HuH-7 (cell line): Measurements from ENCODE around the gene ZBTB7C.

Experiments used
- DNase-seq: peaks from one replicate; pipeline ENCODE4 v3.0.0; 2011; ENCODE audit warnings: low spot score

ZBTB7C gene

DNA sequence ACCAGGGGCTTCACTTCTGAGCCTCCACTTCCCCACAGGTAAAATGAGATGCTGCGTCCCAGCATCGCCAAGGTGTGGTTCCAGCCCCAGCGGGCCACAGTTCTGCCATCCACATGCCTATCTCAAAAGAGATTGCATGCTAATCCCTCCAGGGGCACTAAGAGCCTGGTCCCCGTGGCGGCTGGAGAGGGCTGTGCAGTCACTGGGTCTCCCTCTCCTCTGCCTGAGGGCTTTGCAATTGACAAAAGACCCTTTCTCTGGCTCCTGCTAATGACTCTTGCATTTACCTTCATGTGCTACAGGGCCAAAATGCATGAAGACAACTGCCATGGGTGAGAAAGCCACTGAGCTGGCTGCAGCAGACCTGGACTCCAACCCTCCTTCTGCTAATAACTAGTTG lies 18.5 kb downstream of the ZBTB7C start:
- no peak for DNase-seq

DNA sequence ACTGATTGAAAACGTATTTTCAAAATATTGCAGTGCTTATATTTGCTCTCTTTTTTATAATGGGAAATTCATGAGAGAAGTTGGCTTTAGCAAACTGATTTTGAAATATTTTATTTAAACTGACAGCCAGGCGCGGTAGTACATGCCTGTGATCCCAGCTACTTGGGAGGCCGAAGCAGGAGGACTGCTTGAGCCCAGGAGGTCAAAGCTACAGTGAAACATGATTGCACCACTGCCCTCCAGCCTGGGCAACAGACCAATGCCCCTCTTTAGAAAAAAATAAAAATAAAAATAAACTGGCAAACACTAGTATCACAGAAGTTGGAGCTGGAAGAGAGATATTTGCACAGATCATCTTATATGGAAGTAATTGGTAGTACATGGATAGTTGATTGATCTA lies 20.7 kb downstream of the ZBTB7C start:
- no peak for DNase-seq

DNA sequence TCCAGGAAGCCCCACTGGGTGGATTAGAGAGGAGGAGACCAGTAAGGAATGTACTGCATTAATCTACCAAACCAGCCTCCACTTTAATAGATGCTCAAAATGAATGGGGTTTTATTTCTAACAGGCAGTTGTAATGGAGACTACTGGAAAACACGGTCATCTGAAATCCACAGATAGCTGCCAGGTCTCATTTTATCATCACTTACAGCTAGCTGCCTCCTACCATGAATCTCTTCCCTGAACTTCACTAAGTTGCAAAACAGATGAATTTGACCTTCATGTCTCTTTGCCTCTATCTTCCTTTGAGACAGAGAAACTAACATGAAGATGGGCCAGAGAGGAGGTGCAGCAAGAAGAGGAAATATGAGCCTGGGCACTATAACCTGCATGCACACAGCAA lies 21.9 kb downstream of the ZBTB7C start:
- DNase-seq = no peak

DNA sequence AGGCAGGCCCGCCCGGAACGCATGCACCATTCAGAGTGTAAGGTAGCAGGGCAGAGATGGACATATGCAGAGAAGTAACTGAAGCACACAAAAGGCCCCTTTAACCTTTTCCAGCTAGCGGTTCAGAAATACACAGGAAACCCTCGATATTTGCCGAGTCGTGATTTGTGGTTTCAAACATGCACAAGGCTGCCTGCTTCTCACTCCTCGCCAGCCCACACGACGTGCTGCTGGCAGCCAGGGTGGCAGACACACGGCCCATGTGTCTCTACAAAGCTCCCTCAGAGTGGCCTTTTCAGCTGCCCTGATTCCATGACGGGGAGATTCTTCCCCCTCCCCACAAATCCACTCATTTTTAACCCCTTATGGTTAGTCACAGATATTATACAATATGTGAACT lies 23.6 kb downstream of the ZBTB7C start:
- no peak for DNase-seq

DNA sequence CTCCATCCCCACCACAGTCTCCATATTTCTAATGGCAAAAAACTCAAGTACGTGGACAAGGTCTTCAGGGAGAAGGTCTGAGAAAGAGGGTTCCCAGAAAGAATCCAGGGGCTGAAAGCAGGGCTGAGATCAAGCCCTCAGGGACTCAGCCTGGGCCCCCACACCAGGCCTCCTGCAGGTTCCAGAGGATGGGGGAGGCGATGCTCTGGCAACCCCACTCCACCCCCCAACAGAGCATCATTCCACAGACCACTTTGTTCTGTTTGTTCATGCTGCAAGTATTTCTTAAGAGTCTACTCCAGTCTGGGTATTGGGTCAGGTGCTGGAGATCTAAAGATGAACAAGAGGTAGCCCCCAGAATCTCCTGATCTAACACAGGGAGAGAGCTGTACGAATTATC lies 32.2 kb downstream of the ZBTB7C start:
- DNase-seq = no peak

DNA sequence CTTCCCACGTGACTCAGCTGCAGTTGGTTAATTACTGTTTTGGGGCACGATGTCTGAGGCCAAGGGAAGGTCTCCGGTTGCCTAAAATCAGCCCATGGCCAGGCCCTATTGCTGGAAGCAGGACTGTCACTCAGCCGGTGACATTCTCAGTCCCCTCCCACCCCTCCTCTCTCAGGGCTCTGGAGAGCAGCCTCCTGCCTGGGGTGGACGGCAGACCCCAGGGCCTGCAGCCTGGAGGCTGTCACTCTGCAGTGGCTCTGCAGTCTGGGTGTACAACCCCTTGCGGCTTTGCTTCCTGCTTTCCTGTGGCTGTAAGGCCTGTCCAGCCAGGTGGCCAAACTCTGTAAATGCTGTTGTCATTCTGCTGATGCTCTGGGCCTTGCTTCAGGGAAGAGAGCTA lies 32.8 kb downstream of the ZBTB7C start:
- no peak for DNase-seq

DNA sequence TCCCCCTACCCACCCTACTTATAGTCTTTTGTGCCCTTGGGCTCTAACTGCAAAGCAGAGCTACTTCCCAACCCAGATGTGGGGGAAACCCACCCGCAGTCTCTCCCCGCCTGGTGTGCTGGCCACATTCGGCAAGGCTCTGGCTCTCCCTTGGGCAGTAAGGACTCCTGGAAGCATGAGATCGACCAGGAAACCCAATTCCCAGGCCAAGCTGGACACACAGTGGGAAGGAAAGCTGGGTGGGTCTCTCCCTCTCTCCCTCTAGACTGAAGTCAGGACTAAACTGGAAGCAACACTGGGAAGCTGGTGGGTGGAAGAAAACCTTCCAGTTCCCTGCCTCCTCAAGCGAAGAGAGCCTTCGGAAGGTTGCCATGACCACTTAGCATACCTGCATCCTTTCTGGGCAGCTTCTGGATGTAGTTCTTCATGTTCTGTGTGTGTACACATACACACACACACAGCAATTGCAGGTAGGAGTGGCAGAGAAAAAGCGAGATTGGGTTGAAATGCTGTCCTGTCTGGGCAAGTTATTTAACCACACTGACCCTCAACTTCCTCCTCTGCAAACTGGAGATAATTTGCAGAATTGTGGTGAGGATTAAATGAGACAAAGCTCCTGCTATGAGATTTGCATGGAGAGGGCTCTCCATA lies 33.9 kb downstream of the ZBTB7C start:
- DNase-seq = no peak

DNA sequence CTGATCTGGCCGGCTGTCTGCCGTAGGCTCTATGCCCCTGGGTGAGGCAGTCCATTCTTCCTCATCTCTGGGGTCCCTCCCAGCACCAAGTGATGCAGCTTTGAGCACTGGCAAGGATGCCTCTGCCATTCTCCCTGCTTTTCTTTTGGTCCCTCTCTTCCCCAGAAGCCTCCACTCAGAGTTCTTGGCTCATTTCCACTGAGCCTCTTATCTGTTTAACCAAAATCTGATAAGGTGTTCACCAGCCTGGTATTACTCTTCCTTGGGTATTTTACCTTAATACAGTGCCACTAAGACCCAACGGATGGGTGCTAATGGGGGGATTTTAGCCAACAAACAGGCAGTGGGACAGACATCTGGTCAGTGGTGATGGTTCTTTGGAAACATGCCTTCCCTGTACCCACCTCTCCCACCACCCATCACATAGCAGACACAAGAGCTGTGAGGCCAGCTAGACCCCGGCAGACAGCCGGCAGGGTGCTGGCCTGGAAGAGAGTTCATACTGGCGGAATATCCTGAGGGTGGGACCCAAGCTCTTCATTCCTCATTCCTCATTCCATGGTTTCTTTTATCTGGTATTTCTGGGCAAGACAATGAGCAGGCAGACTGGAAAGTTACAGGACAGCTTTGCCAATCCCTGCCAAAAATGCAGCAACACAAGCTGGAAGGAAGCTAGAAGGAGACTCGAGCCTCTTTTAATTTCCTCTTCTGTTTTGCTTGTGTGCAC lies 34.6 kb downstream of the ZBTB7C start:
- no peak for DNase-seq

DNA sequence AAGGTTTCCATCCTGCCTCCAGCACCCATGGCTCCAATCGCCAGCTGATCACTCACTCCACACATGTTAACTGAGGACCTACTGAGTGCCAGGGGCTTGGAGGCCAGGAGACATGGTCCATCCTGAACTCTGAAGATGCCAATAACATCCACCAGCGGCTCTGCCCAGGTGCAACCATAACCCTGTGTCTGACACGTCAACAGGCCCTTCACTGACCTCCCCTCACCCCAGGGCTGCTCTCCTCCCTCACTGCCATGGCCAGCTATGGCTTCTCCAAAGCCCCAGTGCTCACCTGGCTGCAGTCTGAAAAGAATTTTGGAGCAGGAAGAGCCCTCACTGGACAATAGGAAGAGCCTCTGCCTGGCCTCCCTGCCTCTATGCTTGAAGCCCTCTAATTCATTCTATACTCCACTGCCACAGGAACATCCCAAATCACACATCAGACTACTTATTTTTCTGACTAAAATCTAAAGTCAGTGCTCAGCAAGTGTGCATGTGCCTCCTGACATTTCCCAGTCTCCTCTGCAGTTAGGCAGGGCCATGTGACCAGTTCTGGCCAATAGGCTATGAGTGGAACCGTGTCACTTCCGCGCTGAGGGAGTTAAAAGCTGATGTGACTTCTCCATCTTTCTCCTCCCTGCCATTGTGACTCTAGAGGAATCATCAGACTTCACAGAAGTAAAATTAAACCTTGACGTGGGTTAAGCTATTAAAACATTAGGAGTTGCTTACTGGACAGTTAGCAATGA lies 37.2 kb downstream of the ZBTB7C start:
- DNase-seq = no peak

DNA sequence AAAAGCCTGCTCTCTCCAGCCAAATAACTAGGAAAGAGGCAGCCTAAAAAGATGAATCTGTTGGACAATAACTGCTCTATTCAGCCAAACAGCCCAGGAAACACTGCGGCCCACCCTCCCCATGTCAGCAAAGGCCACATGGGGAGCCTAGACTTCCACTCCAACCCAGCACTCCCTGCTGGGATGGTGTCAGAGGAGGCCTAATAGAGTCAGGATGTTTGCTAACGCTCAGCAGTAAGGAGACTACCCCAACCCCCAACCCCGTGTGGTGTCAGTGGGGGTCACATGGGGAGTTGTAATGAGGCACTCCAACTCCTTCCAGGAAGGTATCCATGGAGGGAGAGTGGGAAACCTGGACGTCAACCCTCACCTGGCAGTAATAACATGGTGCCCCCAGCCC lies 41.6 kb downstream of the ZBTB7C start:
- no peak for DNase-seq

DNA sequence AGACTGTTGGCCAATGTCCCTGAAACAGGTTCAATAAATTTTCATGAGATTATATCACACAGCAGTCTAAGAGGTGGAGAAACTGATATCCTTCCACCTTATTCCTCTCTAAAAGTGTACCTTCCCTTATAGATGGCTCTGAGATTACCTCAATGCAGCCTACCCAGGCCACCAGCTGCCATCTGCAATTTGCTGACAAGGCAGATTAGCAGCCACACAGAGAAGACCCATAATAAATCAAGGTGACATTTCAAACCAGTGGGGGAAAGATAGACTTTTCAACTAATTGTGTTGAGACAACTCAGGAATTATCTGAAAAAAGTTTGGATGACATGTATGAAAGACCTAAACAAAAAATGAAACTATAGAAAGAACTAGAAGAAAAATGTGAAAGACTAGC lies 43.2 kb downstream of the ZBTB7C start:
- no peak for DNase-seq

DNA sequence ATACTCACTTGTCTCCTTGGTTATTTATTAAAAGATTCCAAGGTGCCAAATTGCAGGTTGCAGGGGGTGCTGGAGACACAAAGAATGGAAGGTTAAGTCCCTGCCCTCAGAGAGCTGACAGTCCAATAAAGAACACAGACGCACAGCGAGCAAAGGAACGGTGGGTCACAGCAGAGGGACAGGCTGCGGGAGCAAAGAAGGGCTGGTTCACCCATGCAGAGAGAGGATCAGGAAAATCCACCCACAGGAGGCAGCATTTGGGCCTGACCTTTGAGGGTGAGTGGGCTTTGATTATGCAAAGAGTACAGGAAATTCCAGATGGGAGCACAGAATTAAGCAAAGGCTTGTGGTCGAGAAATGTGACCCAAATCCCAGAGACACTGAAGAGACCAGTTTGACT lies 45.0 kb downstream of the ZBTB7C start:
- DNase-seq = no peak

DNA sequence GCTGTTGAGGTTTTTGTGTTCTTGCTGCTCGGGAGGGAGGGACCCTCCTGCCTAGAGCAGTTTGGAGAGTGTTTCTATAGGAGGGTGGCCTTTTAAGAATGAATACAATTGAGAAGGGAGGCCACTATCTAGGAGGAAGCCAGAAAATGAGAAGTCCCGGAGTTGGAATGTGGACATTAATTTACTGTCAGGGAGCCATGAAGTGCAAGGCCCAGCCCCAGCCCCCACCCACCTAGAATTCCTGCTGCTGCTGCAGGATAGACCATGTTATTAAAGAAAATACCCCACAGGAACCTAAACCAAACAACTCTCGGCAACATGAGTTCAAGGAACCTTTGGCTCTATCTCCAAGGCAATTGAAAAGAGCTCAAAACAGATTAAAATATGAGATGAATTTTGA lies 46.0 kb downstream of the ZBTB7C start:
- no peak for DNase-seq

DNA sequence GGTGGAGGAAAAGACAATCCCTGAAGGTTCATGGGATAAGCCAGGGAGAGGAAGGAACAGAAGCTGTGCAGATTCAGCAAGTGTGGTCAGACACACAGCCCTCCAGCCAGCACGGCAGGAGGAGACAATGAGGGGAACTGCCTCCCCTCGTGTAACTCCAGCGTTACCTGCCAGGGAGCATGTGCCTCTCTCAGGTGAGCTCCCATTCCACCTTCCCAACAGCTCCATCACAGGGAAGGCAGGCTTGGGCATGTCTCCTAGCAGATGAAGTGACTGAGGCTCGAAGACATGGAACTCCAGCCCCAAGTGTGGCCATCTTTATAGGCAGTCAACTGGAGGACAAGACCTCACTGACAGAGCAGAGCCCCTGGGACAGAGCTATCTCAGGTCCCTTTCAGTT lies 47.4 kb downstream of the ZBTB7C start:
- no peak for DNase-seq

DNA sequence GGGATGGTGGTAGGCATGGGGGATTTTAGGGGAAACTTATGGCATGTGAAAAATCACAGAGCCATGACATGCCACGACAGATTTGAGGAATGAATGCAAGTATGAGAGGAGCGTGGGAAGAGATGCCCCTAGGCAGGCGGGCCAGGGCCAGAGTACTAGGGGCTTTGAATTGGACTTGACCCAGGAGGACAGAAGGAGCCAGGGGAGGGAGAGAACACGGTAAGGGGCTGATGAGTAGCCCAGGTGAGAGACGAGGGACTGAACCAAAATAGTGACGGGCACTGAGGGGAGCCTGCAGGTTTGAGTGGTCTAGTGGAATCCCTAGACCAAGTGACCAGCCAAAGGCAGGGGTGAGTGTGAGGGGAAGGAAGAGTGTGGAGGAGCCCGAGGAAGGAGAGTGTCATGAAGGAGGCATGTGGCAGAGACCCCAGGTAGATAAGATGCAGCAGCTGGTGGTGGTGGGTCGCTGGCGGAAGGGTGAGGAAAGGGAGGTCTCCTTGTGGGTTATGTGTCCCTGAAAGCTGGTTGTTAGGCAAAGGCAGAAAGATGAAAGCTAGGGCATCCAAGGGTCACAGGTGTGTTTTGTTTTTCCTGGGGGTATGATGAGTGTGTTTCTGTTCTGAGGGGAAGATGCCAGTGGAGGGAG lies 48.7 kb downstream of the ZBTB7C start:
- no peak for DNase-seq

DNA sequence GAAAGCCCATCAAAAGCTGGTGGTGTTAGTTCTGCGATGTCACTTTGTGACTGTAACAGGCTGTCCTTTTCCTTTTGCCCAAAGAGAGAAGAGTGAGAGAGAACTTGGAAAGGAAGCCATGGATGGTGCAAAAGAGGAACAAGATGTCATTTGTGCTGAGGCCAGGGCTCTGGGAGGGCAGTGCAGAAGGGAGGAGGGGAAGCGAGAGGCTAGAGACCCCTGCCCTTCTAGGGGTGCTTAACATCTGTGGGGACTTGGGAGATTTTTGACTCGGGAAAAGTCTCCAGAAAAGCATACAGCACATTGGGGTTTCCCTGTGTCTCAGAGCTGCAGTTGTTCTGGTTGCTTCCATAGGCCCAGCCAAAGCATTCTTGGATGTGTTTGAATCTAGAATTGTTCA lies 49.6 kb downstream of the ZBTB7C start:
- DNase-seq = no peak

DNA sequence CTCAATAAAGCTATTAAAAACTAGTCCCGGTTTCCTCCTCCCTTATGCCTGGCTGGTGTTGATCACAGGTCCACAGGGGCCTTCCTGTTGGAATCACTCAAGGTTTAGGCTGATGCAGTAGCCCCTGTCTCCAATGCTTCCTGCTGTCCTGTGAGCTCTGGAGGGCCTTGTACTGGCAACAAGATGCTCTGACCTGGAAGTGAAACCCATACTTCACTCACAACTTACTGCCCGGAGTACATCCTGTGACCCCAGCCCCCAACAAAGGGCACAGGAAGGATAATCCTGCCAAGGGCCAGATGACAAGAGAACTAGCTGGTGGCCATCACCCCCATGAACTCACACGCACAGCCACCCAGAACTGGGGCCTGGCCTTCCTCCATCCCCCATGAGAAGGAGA lies 50.3 kb downstream of the ZBTB7C start:
- DNase-seq = no peak

DNA sequence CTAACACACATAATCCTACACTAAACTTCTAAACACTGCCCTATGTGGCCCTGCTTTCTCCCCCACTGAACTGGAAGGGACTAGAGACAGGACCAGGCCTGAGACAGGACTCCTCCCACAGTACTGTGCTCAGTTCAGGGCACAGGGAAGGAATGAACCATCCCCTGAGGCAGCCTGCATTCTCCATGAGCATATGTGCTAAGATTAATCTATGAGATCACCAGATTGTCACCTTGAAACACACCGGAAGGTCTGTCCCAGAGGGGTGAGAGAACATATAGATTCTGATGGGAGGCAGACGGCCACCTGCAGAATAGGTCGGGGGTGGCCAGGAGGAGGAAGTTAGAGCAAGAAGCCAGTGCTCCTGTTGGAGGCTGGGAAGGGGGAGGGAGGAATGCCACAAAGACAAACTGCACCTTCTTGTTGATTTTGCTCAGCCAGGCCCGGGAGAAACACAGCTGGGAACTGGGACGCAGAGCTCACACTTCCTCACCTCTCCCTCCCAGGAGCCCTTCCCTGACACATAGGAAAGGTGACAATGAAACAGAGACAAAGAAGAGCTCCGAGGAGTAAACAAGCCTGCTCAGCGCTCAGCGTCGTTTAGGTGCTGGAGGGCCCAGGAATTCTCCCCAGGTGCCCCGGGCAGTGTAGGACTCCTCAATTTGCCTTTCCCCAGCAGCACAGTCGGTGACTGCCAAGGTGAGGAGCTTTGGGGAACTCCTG lies 52.1 kb downstream of the ZBTB7C start:
- no peak for DNase-seq

DNA sequence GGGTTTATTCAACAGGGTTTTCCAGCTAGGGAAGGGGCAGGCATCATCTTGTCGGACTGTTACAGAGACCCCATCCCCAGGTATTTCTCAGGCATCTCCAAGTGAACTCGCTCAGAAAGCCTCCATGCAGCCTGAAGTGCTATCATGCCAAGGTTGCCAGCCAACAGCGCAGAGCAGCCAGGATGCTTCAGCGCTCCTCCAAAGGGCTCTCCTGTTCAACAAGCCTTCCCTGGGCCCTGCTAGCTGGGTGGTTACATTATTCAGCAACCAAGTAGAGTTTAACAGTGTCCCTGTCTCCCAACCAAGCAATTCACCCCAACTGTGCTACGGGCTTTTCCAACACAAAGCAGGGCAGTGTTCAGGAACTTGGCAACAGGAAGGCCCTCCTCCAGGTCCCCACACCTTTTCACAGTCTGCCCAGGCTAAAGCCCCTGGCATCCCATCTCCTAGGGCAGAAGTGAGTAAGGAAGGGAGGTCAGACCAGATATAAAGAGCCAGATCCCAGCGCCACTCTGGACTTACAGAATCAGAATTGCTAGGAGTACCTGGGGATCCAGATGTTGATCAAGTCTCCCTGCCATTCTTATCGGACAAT lies 52.9 kb downstream of the ZBTB7C start:
- DNase-seq = no peak

DNA sequence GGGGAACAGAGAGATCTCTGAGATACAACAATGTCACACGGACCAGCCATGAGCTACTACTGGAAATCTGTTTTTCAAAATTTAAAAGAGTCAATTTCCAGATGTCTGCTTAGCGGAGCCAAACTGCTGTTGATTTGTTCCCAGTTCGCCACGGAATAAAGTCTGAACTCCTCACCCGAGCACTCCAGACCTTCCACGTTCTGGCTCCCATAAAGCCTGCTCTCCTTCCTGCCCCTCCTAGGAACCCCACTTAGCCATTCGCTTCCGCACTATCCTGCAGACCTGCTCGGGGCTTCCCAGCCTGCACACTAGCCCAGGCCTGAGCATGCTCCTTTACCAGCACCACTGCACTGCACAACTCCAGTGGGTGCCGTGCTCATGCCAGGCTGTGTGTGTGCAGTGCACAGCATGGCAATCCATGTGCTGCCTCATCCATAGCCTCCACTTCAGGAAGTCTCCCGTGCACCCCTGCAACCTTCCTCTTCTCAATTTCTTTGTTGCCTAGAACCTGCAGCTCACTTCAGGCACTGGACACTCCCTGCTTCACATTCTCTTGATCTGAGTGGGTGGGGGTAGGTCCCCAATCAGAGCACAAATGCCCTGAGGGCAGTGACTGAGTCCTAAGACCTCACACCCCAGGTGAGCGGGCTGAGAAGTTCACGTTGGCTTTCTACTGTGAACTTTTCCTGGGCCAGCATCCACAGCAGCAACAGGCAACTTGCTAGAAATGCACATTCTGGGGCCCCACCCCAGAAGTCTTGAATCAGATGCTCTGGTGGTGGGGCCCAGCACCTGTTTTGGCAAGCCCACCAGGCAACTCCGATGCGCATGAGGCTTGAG lies 53.7 kb downstream of the ZBTB7C start:
- no peak for DNase-seq

DNA sequence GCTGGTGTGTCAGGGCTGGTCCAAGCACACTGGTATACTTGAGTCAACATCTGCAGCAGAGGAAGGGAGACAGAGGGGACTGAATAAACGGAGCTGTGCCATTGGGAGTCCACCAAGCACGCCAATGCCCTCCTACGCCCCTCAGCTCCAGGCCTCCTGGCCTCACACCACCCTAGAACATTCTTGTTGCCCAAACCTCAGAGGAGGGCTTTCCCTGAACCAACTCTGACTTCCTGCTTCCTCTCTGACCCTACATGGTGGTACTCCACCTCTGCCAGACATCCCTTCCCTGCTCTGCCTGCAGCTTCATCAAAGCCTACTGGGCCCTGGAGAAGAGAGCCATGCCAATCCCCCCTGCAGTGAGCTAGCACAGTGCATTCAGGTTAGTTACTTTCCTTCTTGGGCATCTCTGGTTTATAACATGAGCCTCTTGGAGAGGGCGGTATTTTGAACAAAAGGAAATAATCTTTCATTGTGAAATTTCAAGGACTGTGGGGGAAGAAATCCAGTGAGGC lies 54.4 kb downstream of the ZBTB7C start:
- no peak for DNase-seq
